K562 (cell line): ENCODE measurements around the gene PCSK2. TPM values are rescaled to one million over a fixed set of nuclear protein-coding genes. Genes with fewer than 3 reads are reported as not detected.

Experiments
- ATAC-seq: fragments of 200-7000 bp; cut with Tn5 transposase; 3 replicates; pipeline ENCODE4 v1.9.1; 2020; ENCODE audit warnings: moderate library complexity
- BruUV-seq: library from RNA; stranded (reverse); fragments of 400-500 nt; replicated peaks from 2 replicates; lab custom pipeline; 2021; lab: Mats Ljungman, UMichigan
- CTCF ChIA-PET: fragments of 300-600 bp; formaldehyde crosslinking; extraction: SDS; loops from one replicate; lab custom pipeline; 2021; ENCODE audit warnings: low intra/inter-chr PET ratio; lab: Yijun Ruan, JAX
- POLR2A ChIA-PET: fragments of 300-600, 350-650 bp; sonication (Branson Sonifier 250); formaldehyde crosslinking; extraction: SDS; loops from one replicate; lab custom pipeline; 2021; ENCODE audit warnings: antibody characterized with exemption, inconsistent platforms; lab: Yijun Ruan, JAX
- DNase-seq, 4 experiments: peaks; one replicate each; pipeline versions ENCODE4 v3.0.0 to v3.0.0-alpha.2; 2011 to 2018; ENCODE audit warnings: low spot score in 3 of 4, mixed read lengths in 3 of 4; ENCODE audit errors: extremely low read depth in 1 of 4
- FAIRE-seq: peaks from 2 replicates; lab custom pipeline; 2011; peaks lifted over from hg19 to GRCh38; lab: Jason Lieb, UNC
- H2AFZ ChIP-seq: 2 replicates; pipeline ENCODE4 v1.6.0; 2011; ENCODE audit warnings: low read depth, low read length, control low read depth, inconsistent platforms
- H3K27ac ChIP-seq: fragments of 200-600 bp; 3 replicates; pipeline ENCODE4 v1.8.0; 2011; ENCODE audit warnings: low read depth, mild to moderate bottlenecking, control low read depth, inconsistent platforms, low read length, moderate library complexity, mixed read lengths; ENCODE audit errors: extremely low read depth
- H3K27me3 ChIP-seq, 2 experiments: fragments of 300-600 bp in 1 of 2; 2 replicates in 1 of 2; 3 replicates in 1 of 2; pipeline versions ENCODE4 v1.6.0 to v1.8.0; 2011; ENCODE audit warnings: inconsistent platforms in 2 of 2, low read length in 2 of 2, mild to moderate bottlenecking in 1 of 2, mixed read lengths in 1 of 2, moderate library complexity in 1 of 2; ENCODE audit not compliant: control insufficient read depth in 2 of 2, insufficient read depth in 2 of 2
- H3K36me3 ChIP-seq: fragments of 300-600 bp; 3 replicates; pipeline ENCODE4 v1.8.0; 2011; ENCODE audit warnings: mild to moderate bottlenecking, low read length, inconsistent platforms; ENCODE audit not compliant: control insufficient read depth, insufficient read depth
- H3K4me1 ChIP-seq, 2 experiments: fragments of 200-600 bp in 1 of 2; replicated peaks in 1 of 2; 2 replicates in 1 of 2; 3 replicates in 1 of 2; pipeline versions ENCODE4 v1.5.1 to v1.8.0; 2011; ENCODE audit warnings: inconsistent platforms in 2 of 2, low read length in 2 of 2, mild to moderate bottlenecking in 1 of 2, mixed read lengths in 1 of 2, moderate library complexity in 1 of 2; ENCODE audit not compliant: control insufficient read depth in 2 of 2, insufficient read depth in 2 of 2
- H3K4me2 ChIP-seq: 2 replicates; pipeline ENCODE4 v1.6.1; 2011; ENCODE audit warnings: low read length, control low read depth, inconsistent platforms, mixed read lengths; ENCODE audit not compliant: insufficient read depth
- H3K4me3 ChIP-seq: fragments of 200-600 bp; sonication (generic), shearing (Covaris generic); 2 replicates; pipeline ENCODE4 v1.5.1; 2016; ENCODE audit warnings: control low read depth, inconsistent platforms
- H3K79me2 ChIP-seq: fragments of 200-600 bp; 3 replicates; pipeline ENCODE4 v1.8.0; 2011; ENCODE audit warnings: low read length, inconsistent platforms; ENCODE audit not compliant: control insufficient read depth, insufficient read depth
- H3K9ac ChIP-seq, 2 experiments: 2 replicates each; pipeline versions ENCODE4 v1.6.0 to v1.6.1; 2011; ENCODE audit warnings: low read depth in 2 of 2, low read length in 2 of 2, control low read depth in 1 of 2, inconsistent platforms in 1 of 2, mild to moderate bottlenecking in 1 of 2, mixed read lengths in 1 of 2; ENCODE audit not compliant: insufficient read depth in 1 of 2
- H3K9me1 ChIP-seq: one replicate; pipeline ENCODE4 v1.6.0; 2011; ENCODE audit warnings: inconsistent platforms, mild to moderate bottlenecking, low read length, moderate library complexity; ENCODE audit not compliant: control insufficient read depth, insufficient read depth
- H3K9me3 ChIP-seq: replicated peaks from 2 replicates; pipeline ENCODE4 v1.5.1; 2011; ENCODE audit warnings: low read depth, low read length, inconsistent platforms; ENCODE audit not compliant: control insufficient read depth, insufficient read depth
- H4K20me1 ChIP-seq: replicated peaks from 2 replicates; pipeline ENCODE4 v1.6.1; 2011; ENCODE audit warnings: low read length, inconsistent platforms, mixed read lengths; ENCODE audit not compliant: control insufficient read depth, insufficient read depth
- HMBOX1 ChIP-seq: sonication (generic); IDR thresholded peaks from 2 replicates; pipeline ENCODE4 v1.6.1; 2016
- MCM7 ChIP-seq, 2 experiments: fragments of 450-650 bp; IDR thresholded peaks; 2 replicates each; pipeline ENCODE4 v1.6.1; 2016 to 2018
- NFATC3 ChIP-seq: fragments of 450-650 bp; IDR thresholded peaks from 2 replicates; pipeline ENCODE4 v1.6.1; 2017; ENCODE audit warnings: mild to moderate bottlenecking
- NFE2 ChIP-seq: IDR thresholded peaks from 2 replicates; pipeline ENCODE4 v1.6.1; 2014; ENCODE audit warnings: antibody characterized with exemption, low read depth
- PHF20 ChIP-seq: fragments of 450-650 bp; IDR thresholded peaks from 2 replicates; pipeline ENCODE4 v1.6.1; 2018; ENCODE audit not compliant: partially characterized antibody
- TCF7L2 ChIP-seq: fragments of 150-350 bp; IDR thresholded peaks from 2 replicates; pipeline ENCODE4 v1.6.1; 2016; ENCODE audit warnings: low read depth, mild to moderate bottlenecking, low read length, moderate library complexity
- TEAD2 ChIP-seq: fragments of 450-650 bp; IDR thresholded peaks from 2 replicates; pipeline ENCODE4 v1.6.1; 2016; ENCODE audit warnings: missing genetic modification characterization, control low read depth, missing compliant biosample characterization
- TFAM ChIP-seq: fragments of 250-450 bp; sonication (Bioruptor Pico); conservative IDR thresholded peaks from 2 replicates; pipeline ENCODE4 v1.5.0; 2021; ENCODE audit warnings: mild to moderate bottlenecking, moderate library complexity
- WHSC1 ChIP-seq: IDR thresholded peaks from one replicate; pipeline ENCODE4 v1.6.1; 2012; ENCODE audit warnings: low read length, control low read depth, inconsistent platforms
- ZBTB12 ChIP-seq: fragments of 250-450 bp; sonication (Bioruptor Pico); IDR thresholded peaks from 2 replicates; pipeline ENCODE4 v1.4.0; 2020
- ZNF398 ChIP-seq: fragments of 250-450 bp; sonication (Bioruptor Pico); IDR thresholded peaks from 2 replicates; pipeline ENCODE4 v1.8.0; 2021; ENCODE audit warnings: moderate library complexity, mild to moderate bottlenecking, inconsistent platforms
- WGBS: fragments of 100-300 bp; shearing (Covaris generic); methylation state at CpG from one replicate; pipeline ENCODE4 v1.1.6; 2016; ENCODE audit warnings: low coverage, mixed read lengths; ENCODE audit not compliant: insufficient coverage; ENCODE audit errors: missing lambda C conversion rate; 5-methylcytosine and 5-hydroxymethylcytosine counted together
- in situ Hi-C: fragments of 300-500 bp; cut with MboI; formaldehyde crosslinking; loops from 4 replicates; pipeline ENCODE4 v1.15.0; 2018; ENCODE audit warnings: inconsistent platforms, mixed read lengths
- intact Hi-C: fragments of 100-400 bp; cut with micrococcal nuclease; formaldehyde crosslinking; loops from 2 replicates; pipeline ENCODE4 v1.14.2; 2022
- polyA plus RNA-seq, 8 experiments: library from polyadenylated mRNA; depleted of rRNA in 4 of 8; stranded (reverse) in 5 of 8; unstranded in 3 of 8; fragments of >200 nt; fragmentation: Nextera tagmentation in 2 of 8; fragmentation: Illumina TruSeq in 1 of 8; extraction: Ambion mirVana in 2 of 8; extraction: Trizol in 1 of 8; gene quantifications; 2 replicates each; pipeline versions ENCODE4 v1.2.1 to v1.2.3, GENCODE V29; 2011 to 2014; ENCODE audit warnings: inconsistent platforms in 1 of 8, missing spikeins in 1 of 8
- total RNA-seq, 7 experiments: library from RNA; depleted of rRNA in 6 of 7; stranded (reverse); fragments of >200 nt in 6 of 7; fragmentation: Illumina TruSeq in 2 of 7; extraction: Trizol in 2 of 7; gene quantifications; 2 replicates each; pipeline versions ENCODE4 v1.2.1 to v1.2.3, GENCODE V29; 2011 to 2021; ENCODE audit warnings: low replicate concordance in 1 of 7

Gene PCSK2
- total and polyA plus RNA-seq, 9 of the 15 experiments (the other 6 are each of a cell fraction or from before 2014, with no cell fraction given): 0.04 to 0.07 (median 0.05) TPM; not detected in 6

- intact Hi-C loops: no loop called here
- no peak for ATAC-seq
- DNase-seq: no peak
- no peaks in the 10 kb centered on the region for H3K9me3 ChIP-seq
- no peaks in the 10 kb centered on the region for H3K79me2 ChIP-seq
- H3K4me1 ChIP-seq: no peaks in the 10 kb centered on the region
- BruUV-seq: no TSS peak
- WGBS: 0% methylated on average over 3 of the region's 3 CpGs
- no peak for FAIRE-seq
- no peaks in the 10 kb centered on the region for H3K27me3 ChIP-seq
- no peak overlapping the region for H2AFZ ChIP-seq
- no peaks in the 10 kb centered on the region for H3K36me3 ChIP-seq
- in situ Hi-C loops: no loop called here
- H4K20me1 ChIP-seq: no peaks in the 10 kb centered on the region
- H3K4me2 ChIP-seq: no peak overlapping the region
- CTCF ChIA-PET: no interaction called here
- H3K4me3 ChIP-seq: no peak overlapping the region
- H3K9me1 ChIP-seq: no peaks in the 10 kb centered on the region
- TF ChIP-seq HMBOX1 (no peak), TEAD2 (no peak), ZNF398 (no peak), NFATC3 (no peak), TFAM (CRISPR knock-in tag) (no peak), TCF7L2 (no peak), ZBTB12 (CRISPR knock-in tag) (no peak), NFE2 (no peak), WHSC1 (no peak), PHF20 (no peak), MCM7 (IDR thresholded peaks at IDR 0.05) (no peak)
- POLR2A ChIA-PET: no interaction called here
- no peak overlapping the region for H3K27ac ChIP-seq
- H3K9ac ChIP-seq: no peak overlapping the region
Observed at GRCh38 chr20:17395729-17396128, 168.9 kb downstream of the PCSK2 start.
